ENCODE data around the gene PROK1.

- no peak for TF ChIP-seq EZH2phosphoT487 (IDR thresholded peaks at IDR 0.05; ENCODE audit: borderline replicate concordance)
- no peak for TF ChIP-seq ELF1 (IDR thresholded peaks at IDR 0.05; ENCODE audit: borderline replicate concordance, low read depth)
- TF ChIP-seq POLR2A (IDR thresholded peaks at IDR 0.05; ENCODE audit: borderline replicate concordance, extremely low read depth, insufficient read depth, insufficient read length) = no peak
- no peak for TF ChIP-seq SP1 (IDR thresholded peaks at IDR 0.05; ENCODE audit: low read depth)
- TF ChIP-seq, protein P1, sequence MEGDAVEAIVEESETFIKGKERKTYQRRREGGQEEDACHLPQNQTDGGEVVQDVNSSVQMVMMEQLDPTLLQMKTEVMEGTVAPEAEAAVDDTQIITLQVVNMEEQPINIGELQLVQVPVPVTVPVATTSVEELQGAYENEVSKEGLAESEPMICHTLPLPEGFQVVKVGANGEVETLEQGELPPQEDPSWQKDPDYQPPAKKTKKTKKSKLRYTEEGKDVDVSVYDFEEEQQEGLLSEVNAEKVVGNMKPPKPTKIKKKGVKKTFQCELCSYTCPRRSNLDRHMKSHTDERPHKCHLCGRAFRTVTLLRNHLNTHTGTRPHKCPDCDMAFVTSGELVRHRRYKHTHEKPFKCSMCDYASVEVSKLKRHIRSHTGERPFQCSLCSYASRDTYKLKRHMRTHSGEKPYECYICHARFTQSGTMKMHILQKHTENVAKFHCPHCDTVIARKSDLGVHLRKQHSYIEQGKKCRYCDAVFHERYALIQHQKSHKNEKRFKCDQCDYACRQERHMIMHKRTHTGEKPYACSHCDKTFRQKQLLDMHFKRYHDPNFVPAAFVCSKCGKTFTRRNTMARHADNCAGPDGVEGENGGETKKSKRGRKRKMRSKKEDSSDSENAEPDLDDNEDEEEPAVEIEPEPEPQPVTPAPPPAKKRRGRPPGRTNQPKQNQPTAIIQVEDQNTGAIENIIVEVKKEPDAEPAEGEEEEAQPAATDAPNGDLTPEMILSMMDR (IDR thresholded peaks at IDR 0.05 in 2 of 3, conservative IDR thresholded peaks at IDR 0.05 in 1 of 3; ENCODE audit: borderline replicate concordance in 1 of 3, insufficient read depth in 1 of 3, low read depth in 2 of 3, low read length in 2 of 3) = no peak
- TF ChIP-seq SRF (IDR thresholded peaks at IDR 0.05; ENCODE audit: low read depth) = no peak
- no peak for TF ChIP-seq JUND (IDR thresholded peaks at IDR 0.05)
- no peak for TF ChIP-seq POLR2AphosphoS5 (IDR thresholded peaks at IDR 0.05; ENCODE audit: low read depth, low read length)
Observed at GRCh38 chr1:110505596-110505995, 54.6 kb downstream of the PROK1 start.

Data from HCT116 (cell line).